HepG2 (cell line): ENCODE measurements around the gene VKORC1. TPM values are rescaled to one million over a fixed set of nuclear protein-coding genes. Genes with fewer than 3 reads are reported as not detected.

Experiments used
- KDM5A ChIP-seq: fragments of 200-600 bp; sonication (generic); IDR thresholded peaks from 2 replicates; pipeline ENCODE4 v1.7.0; 2018; ENCODE audit warnings: antibody characterized with exemption, mild to moderate bottlenecking, low read length, borderline replicate concordance
- KDM5B ChIP-seq: sonication (generic); formaldehyde crosslinking; IDR thresholded peaks from 2 replicates; pipeline ENCODE4 v1.4.0; 2020; ENCODE audit warnings: missing genetic modification reagents, mild to moderate bottlenecking, borderline replicate concordance
- MBNL3 ChIP-seq: fragments of 250-450 bp; sonication (Bioruptor Pico); conservative IDR thresholded peaks from 2 replicates; pipeline ENCODE4 v1.8.0; 2022; ENCODE audit warnings: mild to moderate bottlenecking, inconsistent platforms
- MTA3 ChIP-seq: sonication (generic); formaldehyde crosslinking; IDR thresholded peaks from 2 replicates; pipeline ENCODE4 v1.4.0; 2020; ENCODE audit warnings: missing genetic modification reagents
- NBN ChIP-seq: fragments of 450-650 bp; conservative IDR thresholded peaks from 2 replicates; pipeline ENCODE4 v1.6.1; 2017
- POGZ ChIP-seq: sonication (generic); formaldehyde crosslinking; IDR thresholded peaks from 2 replicates; pipeline ENCODE4 v1.4.0; 2020; ENCODE audit warnings: mild to moderate bottlenecking, missing genetic modification reagents
- SMAD3 ChIP-seq: sonication (generic); formaldehyde crosslinking; IDR thresholded peaks from 2 replicates; pipeline ENCODE4 v1.4.0; 2020; ENCODE audit warnings: missing genetic modification reagents
- STAT6 ChIP-seq: sonication (generic); formaldehyde crosslinking; IDR thresholded peaks from 2 replicates; pipeline ENCODE4 v1.4.0; 2020; ENCODE audit warnings: missing genetic modification reagents, mild to moderate bottlenecking, borderline replicate concordance
- TFDP2 ChIP-seq: sonication (generic); formaldehyde crosslinking; IDR thresholded peaks from 2 replicates; pipeline ENCODE4 v1.4.0; 2020; ENCODE audit warnings: missing genetic modification reagents
- THAP8 ChIP-seq: sonication (generic); formaldehyde crosslinking; IDR thresholded peaks from 2 replicates; pipeline ENCODE4 v1.5.1; 2020; ENCODE audit warnings: missing genetic modification reagents, mild to moderate bottlenecking, borderline replicate concordance
- XRCC5 ChIP-seq: fragments of 200-400 bp; formaldehyde crosslinking; optimal IDR thresholded peaks from 2 replicates; pipeline ENCODE3; 2017; ENCODE audit warnings: mild to moderate bottlenecking, low read length
- ZBTB7A ChIP-seq: sonication (generic); formaldehyde crosslinking; IDR thresholded peaks from 2 replicates; pipeline ENCODE4 v1.8.0; 2022; ENCODE audit warnings: mild to moderate bottlenecking, missing genetic modification reagents
- ZNF20 ChIP-seq: sonication (generic); formaldehyde crosslinking; IDR thresholded peaks from 2 replicates; pipeline ENCODE4 v1.4.0; 2020; ENCODE audit warnings: mild to moderate bottlenecking, moderate library complexity, missing genetic modification reagents
- ZNF704 ChIP-seq: sonication (generic); formaldehyde crosslinking; IDR thresholded peaks from 2 replicates; pipeline ENCODE4 v1.8.1; 2023; ENCODE audit warnings: mild to moderate bottlenecking, inconsistent platforms, moderate library complexity, missing genetic modification reagents, borderline replicate concordance
- polyA plus RNA-seq, 8 experiments: library from polyadenylated mRNA; depleted of rRNA in 3 of 8; stranded (reverse) in 7 of 8; unstranded in 1 of 8; fragments of >200 nt; fragmentation: Illumina TruSeq in 4 of 8; extraction: Trizol in 4 of 8; gene quantifications; 2 replicates each; pipeline versions ENCODE4 v1.2.1 to v1.2.3, GENCODE V29; 2011 to 2016; ENCODE audit warnings: low read depth in 4 of 8, missing spikeins in 1 of 8, mixed read lengths in 1 of 8; ENCODE audit not compliant: insufficient read depth in 1 of 8
- total RNA-seq, 5 experiments: library from RNA; depleted of rRNA; stranded (reverse); fragments of >200 nt; fragmentation: Illumina TruSeq; extraction: Trizol; gene quantifications; 2 replicates each; pipeline ENCODE4 v1.2.3, GENCODE V29; 2016; ENCODE audit warnings: low read depth in 1 of 5
- TF ChIP-seq, protein P1 (sequence below): sonication (generic); formaldehyde crosslinking; IDR thresholded peaks from 2 replicates; pipeline ENCODE4 v1.5.1; 2020; ENCODE audit warnings: mild to moderate bottlenecking, missing genetic modification reagents, moderate library complexity
- TF ChIP-seq, protein P2 (sequence below): sonication (generic); formaldehyde crosslinking; conservative IDR thresholded peaks from 2 replicates; pipeline ENCODE4 v1.5.0; 2020; ENCODE audit warnings: missing genetic modification reagents

Gene VKORC1
- total and polyA plus RNA-seq, 2 of the 13 experiments (the other 11 are each of a cell fraction or from before 2014, with no cell fraction given) = 141 to 615 TPM

DNA sequence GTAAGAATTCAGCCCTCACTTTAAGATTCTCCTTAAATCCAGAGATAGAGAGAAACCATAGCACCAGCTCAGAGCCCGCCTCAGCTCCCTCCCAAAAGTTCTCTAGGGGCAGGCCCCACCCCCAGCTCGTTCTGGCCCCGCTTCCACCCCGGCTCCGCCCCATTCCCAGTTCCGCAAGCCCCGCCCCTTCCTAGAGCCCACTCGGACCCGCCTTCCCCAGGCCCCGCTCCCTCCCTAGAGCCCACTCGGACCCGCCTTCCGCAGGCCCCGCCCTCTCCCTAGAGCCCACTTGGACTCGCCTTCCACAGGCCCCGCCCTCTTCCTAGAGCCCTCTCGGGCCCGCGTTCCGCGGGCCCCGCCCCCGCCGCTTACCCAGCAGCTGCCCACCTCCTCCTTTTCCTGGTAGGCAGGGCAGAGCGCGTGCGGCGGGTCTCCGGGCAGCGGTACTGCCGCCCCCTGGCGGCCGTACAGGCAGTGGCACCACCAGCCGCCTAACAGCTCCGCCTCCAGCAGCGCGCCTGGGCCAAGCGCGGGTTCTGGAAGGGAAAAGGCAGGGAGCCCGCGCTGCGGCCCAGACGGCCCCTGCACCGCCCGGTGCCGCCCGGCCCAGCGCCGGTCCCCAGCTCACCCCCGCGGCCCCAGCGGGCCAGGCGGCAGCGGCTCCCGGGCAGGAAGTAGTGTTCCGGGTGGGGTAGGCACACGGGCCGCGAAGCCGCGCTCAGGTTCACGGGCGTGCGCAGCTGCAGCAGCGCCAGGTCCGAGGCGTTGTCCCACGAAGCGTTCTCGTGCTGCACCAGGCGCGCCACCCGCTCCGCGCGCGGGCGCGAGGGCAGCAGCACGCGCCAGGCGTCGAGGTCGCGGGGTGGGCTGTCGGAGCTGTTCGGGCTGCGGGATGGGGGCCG is 47.8 kb upstream of the VKORC1 start (continued):
- TF ChIP-seq KDM5A (peak; percentile 50; the same call in 1 of the 2 replicates), SMAD3 (CRISPR knock-in tag) (0 out of 2 replicates have a peak, but pooled peaks have one; percentile 22), KDM5B (CRISPR knock-in tag) (peak; percentile 60; the same call in 1 of the 2 replicates), ZBTB7A (CRISPR knock-in tag) (no peak), ZNF704 (CRISPR knock-in tag) (no peak), POGZ (CRISPR knock-in tag) (peak; percentile 66; the same call in 1 of the 2 replicates), TFDP2 (CRISPR knock-in tag) (peak; percentile 88), THAP8 (CRISPR knock-in tag) (no peak), NBN (no peak), MTA3 (CRISPR knock-in tag) (no peak), STAT6 (CRISPR knock-in tag) (no peak), ZNF20 (CRISPR knock-in tag) (no peak), MBNL3 (CRISPR knock-in tag) (no peak), XRCC5 (peak; percentile 97)
- TF ChIP-seq, protein P1, sequence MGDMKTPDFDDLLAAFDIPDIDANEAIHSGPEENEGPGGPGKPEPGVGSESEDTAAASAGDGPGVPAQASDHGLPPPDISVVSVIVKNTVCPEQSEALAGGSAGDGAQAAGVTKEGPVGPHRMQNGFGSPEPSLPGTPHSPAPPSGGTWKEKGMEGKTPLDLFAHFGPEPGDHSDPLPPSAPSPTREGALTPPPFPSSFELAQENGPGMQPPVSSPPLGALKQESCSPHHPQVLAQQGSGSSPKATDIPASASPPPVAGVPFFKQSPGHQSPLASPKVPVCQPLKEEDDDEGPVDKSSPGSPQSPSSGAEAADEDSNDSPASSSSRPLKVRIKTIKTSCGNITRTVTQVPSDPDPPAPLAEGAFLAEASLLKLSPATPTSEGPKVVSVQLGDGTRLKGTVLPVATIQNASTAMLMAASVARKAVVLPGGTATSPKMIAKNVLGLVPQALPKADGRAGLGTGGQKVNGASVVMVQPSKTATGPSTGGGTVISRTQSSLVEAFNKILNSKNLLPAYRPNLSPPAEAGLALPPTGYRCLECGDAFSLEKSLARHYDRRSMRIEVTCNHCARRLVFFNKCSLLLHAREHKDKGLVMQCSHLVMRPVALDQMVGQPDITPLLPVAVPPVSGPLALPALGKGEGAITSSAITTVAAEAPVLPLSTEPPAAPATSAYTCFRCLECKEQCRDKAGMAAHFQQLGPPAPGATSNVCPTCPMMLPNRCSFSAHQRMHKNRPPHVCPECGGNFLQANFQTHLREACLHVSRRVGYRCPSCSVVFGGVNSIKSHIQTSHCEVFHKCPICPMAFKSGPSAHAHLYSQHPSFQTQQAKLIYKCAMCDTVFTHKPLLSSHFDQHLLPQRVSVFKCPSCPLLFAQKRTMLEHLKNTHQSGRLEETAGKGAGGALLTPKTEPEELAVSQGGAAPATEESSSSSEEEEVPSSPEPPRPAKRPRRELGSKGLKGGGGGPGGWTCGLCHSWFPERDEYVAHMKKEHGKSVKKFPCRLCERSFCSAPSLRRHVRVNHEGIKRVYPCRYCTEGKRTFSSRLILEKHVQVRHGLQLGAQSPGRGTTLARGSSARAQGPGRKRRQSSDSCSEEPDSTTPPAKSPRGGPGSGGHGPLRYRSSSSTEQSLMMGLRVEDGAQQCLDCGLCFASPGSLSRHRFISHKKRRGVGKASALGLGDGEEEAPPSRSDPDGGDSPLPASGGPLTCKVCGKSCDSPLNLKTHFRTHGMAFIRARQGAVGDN (CRISPR knock-in tag) = peak; percentile 88
- TF ChIP-seq, protein P2, sequence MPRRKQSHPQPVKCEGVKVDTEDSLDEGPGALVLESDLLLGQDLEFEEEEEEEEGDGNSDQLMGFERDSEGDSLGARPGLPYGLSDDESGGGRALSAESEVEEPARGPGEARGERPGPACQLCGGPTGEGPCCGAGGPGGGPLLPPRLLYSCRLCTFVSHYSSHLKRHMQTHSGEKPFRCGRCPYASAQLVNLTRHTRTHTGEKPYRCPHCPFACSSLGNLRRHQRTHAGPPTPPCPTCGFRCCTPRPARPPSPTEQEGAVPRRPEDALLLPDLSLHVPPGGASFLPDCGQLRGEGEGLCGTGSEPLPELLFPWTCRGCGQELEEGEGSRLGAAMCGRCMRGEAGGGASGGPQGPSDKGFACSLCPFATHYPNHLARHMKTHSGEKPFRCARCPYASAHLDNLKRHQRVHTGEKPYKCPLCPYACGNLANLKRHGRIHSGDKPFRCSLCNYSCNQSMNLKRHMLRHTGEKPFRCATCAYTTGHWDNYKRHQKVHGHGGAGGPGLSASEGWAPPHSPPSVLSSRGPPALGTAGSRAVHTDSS (CRISPR knock-in tag) = no peak
